GM10266 (cell line): ENCODE results near the gene PALM.
"Not testable (repeated sequence)": the region's sequence is repeated elsewhere in the genome, so short reads cannot be mapped to it uniquely, and the experiment has no call there.

ENCODE experiments used
- DNase-seq: peaks from one replicate; pipeline ENCODE4 v3.0.0; 2012; ENCODE audit errors: extremely low spot score
- TF ChIP-seq, protein P1 (sequence below): IDR thresholded peaks from 2 replicates; pipeline ENCODE4 v1.5.1; 2012; ENCODE audit warnings: mild to moderate bottlenecking, low read depth; ENCODE audit not compliant: control insufficient read depth, insufficient read depth; ENCODE audit errors: missing control alignments

PALM gene

DNA sequence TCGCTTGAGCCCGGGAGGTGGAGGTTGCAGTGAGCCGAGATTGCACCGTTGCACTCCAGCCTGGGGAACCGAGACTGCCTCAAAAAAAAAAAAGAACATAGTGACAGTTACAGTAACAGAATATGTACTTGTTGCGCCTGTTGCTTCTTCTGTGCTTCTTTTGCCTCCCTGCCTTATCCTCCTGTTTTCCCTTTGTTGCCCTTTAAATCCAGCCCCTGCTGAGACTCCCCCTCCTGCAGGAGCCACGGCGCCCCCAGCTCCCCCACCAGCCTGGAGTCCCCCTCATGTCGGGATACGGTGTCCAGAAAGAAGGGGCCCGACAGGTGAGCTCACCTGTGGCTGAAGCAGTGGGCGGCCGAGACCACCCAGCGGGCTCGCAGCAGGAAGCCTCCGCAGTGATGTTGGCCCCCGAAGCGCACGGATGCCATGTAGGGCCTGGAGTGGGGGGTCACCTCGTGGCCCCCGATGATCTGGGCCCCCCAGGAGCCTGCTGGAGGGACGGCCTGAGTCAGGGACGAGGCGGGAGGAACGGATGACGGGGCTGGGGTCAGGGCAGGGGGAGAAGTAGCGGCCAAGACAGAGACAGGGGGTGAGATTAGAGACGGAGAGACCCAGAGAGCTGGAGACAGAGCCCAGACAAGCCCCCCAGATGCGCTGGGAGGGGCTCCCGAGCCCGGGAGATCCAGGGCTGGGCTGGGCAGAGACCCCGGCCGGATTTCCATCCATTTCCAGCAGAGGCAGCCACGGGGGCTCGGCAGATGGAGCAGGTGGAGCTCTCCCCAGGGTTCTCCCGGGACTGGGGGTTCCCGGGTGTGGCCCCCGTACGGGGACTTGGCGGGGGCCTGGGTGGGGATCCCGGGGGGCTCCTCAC lies 14.0 kb upstream of the PALM start:
- TF ChIP-seq, protein P1, sequence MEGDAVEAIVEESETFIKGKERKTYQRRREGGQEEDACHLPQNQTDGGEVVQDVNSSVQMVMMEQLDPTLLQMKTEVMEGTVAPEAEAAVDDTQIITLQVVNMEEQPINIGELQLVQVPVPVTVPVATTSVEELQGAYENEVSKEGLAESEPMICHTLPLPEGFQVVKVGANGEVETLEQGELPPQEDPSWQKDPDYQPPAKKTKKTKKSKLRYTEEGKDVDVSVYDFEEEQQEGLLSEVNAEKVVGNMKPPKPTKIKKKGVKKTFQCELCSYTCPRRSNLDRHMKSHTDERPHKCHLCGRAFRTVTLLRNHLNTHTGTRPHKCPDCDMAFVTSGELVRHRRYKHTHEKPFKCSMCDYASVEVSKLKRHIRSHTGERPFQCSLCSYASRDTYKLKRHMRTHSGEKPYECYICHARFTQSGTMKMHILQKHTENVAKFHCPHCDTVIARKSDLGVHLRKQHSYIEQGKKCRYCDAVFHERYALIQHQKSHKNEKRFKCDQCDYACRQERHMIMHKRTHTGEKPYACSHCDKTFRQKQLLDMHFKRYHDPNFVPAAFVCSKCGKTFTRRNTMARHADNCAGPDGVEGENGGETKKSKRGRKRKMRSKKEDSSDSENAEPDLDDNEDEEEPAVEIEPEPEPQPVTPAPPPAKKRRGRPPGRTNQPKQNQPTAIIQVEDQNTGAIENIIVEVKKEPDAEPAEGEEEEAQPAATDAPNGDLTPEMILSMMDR: no peak
- DNase-seq: no peak

DNA sequence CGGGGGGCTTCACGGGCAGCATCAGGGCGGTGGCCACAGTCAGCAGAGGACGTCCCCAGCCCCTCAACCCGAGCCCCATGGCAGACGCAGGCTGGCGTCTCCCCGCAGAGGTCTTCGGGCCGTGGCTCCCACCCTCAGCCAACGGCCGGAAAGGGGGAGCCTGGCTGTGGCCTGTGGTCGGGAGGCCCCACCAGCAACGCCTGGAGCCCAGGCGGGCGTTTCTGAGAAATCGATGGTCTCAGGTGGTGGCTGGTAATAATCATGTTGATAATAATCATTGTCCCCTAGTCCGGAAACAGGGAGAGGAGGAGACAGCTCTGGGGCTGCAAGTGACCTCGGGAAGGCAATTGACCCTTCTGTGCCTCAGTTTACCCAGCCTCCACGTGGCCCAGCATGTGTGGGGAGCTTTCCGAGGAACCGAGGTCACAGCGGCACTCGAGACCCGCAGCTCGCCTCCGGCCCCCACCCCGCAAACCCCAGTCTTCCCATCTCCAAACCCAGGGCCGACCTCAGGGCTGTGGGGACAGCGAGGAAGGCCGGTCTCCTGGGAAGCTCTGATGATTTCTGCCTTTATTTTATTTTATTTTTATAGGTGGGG lies 13.3 kb upstream of the PALM start, which contains the start of gene PRSS57:
TSS of gene PRSS57 (minus strand) at position 101 of the 598 bp plus-strand sequence. CDS start at position 79, 22 bp downstream.
- DNase-seq: no peak
- TF ChIP-seq, protein P1: no peak

DNA sequence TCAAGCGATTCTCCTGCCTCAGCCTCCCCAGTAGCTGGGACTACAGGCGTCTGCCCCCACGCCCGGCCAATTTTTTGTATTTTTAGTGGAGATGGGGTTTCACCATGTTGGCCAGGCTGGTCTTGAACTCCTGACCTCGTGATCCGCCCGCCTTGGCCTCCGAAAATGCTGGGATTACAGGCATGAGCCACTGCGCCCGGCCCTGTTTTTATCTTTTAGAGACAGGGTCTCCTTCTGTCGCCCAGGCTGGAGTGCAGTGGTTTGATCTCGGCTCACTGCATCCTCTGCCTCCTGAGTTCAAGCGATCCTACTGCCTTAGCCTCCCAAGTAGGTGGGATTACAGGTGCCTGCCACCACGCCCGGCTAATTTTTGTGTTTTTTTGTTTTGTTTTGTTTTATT lies 10.2 kb upstream of the PALM start:
- not testable (repeated sequence) for DNase-seq

DNA sequence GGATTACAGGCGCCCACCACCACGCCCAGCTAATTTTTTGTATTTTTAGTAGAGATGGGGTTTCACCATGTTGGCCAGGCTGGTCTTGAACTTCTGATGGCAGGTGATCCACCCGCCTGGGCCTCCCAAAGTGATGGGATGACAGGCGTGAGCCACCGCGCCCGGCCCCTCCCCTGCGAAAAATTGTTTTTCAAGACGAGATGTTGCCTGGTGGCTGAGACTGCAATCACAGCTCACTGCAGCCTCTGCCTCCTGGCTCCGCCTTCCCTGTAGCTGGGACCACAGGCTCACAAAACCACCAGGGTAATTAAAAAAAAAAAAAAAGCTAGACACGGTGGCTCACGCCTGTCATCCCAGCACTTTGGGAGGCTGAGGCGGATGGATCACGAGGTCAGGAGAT lies 8.8 kb upstream of the PALM start:
- not testable (repeated sequence) for DNase-seq

DNA sequence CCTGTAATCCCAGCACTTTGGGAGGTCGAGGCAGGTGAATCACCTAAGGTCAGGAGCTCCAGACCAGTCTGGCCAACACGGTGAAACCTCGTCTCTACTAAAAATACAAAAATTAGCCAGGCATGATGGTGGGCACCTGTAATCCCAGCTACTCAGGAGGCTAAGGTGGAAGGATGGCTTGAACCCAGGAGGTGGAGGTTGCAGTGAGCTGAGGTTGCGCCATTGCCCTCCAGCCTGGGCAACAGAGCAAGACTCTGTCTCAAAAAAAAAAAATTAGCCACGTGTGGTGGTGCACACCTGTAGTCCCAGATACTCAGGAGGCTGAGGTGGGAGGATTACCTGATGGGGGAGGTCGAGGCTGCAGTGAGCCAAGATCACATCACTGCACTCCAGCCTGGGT lies 5.9 kb upstream of the PALM start:
- not testable (repeated sequence) for DNase-seq

DNA sequence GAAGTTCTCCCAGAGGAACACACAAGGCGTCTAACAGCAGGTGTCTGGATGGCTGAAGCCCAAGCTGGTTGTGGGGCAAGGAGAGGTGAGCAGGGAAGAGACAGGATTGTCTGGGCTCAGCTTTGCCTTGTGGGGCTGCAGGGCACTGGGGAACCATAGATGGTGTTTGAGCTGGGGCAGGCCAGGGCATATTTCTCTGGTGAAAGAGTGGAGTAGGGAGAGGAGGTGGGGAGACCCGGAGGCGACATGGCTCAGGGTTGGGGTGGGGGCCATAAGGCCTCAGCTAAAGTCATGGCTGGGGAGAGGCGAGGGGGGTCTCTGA lies 5.4 kb upstream of the PALM start:
- no peak for DNase-seq
- TF ChIP-seq, protein P1: no peak

DNA sequence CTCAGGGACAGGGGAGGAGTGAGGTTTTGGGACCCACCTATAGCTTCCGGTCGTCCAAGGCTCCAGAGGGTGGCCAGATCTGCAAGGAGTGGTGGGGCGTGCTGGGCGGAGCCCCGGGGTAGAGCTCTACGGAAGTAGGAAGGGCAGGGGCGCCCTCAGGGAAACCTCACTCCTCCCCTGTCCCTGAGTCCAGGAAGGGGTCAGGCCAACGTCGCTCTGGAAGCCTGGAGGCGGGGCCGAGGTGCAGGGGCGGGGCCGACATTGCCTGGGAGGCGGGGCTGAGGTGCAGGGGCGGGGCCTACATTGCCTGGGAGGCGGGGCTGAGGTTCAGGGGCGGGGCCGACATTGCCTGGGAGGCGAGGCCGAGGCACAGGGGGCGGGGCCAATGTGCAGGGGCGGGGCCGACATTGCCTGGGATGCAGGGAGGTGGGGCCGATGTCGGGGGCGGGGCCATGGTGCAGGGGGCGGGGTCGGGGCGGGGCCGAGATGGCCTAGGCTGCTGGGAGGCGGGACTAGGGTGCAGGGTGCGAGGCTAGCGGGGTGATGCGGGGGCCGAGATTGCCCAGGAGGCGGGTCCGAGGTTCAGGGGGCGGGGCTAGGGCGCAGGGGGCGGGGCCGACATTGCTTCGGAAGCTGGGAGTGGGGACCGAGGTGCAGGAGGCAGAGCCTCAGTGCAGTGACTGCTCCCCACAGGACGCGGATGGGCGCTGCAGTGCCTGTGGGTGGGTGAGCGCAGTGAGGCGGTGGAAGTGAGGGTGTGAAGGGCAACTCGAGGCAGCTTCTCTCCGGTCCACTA lies 4.9 kb upstream of the PALM start:
- TF ChIP-seq, protein P1: no peak
- peak; percentile 92 for DNase-seq

DNA sequence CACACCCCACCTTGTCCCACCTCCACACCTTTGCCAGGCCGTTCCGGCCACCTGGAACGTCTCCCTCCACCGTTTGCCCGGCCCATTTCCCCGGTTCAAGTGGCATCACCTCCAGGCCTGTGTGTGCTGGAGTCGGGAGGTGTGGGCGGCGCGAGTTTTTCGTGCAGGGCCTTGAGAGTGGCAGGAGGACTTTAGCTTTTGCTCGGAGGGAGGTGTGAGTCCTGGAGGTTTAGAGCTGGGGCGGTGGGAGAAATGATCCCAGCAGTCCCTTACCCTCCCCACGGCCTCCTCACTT lies 4.3 kb upstream of the PALM start:
- TF ChIP-seq, protein P1: no peak

More for the DNA sequence above, 4.3 kb upstream of the PALM start:
- no peak for DNase-seq
